Karpas-422 (cell line): ENCODE data around the gene ST3GAL3. TPM values are rescaled to one million over a fixed set of nuclear protein-coding genes. Genes with fewer than 3 reads are reported as not detected.

Source experiments
- DNase-seq: peaks from one replicate; pipeline ENCODE4 v3.0.0-alpha.2; 2015
- H2AFZ ChIP-seq: fragments of 200-600 bp; sonication (generic); 2 replicates; pipeline ENCODE4 v1.6.1; 2014; ENCODE audit warnings: antibody characterized with exemption, low read length, mixed read lengths
- H3K27ac ChIP-seq: fragments of 200-600 bp; sonication (generic); 2 replicates; pipeline ENCODE4 v1.5.1; 2014; ENCODE audit warnings: mild to moderate bottlenecking, low read length, moderate library complexity
- H3K27me3 ChIP-seq: fragments of 200-600 bp; sonication (generic); 2 replicates; pipeline ENCODE4 v1.6.1; 2014; ENCODE audit warnings: low read length, mixed read lengths
- H3K36me3 ChIP-seq: fragments of 200-600 bp; sonication (generic); 2 replicates; pipeline ENCODE4 v1.6.1; 2014; ENCODE audit warnings: low read length, mixed read lengths; ENCODE audit not compliant: insufficient read depth
- H3K4me1 ChIP-seq: fragments of 200-600 bp; sonication (generic); 2 replicates; pipeline ENCODE4 v1.6.1; 2014; ENCODE audit warnings: mild to moderate bottlenecking, low read length, mixed read lengths
- H3K4me2 ChIP-seq: fragments of 200-600 bp; sonication (generic); 2 replicates; pipeline ENCODE4 v1.6.1; 2014; ENCODE audit warnings: low read length, low read depth, mild to moderate bottlenecking; ENCODE audit not compliant: poor library complexity, severe bottlenecking
- H3K4me3 ChIP-seq: fragments of 200-600 bp; sonication (generic); 2 replicates; pipeline ENCODE4 v1.5.1; 2014; ENCODE audit warnings: mild to moderate bottlenecking, antibody characterized with exemption, low read length, mixed read lengths
- H3K79me2 ChIP-seq: fragments of 200-600 bp; sonication (generic); 2 replicates; pipeline ENCODE4 v1.6.1; 2014; ENCODE audit warnings: mild to moderate bottlenecking, low read length, mixed read lengths
- H3K9ac ChIP-seq: fragments of 200-600 bp; sonication (generic); 2 replicates; pipeline ENCODE4 v1.6.0; 2014; ENCODE audit warnings: low read length
- H3K9me2 ChIP-seq: fragments of 200-600 bp; sonication (generic), shearing (Covaris generic); replicated peaks from 2 replicates; pipeline ENCODE4 v1.6.0; 2014; ENCODE audit warnings: mild to moderate bottlenecking, low read length, moderate library complexity; ENCODE audit not compliant: insufficient read depth
- H3K9me3 ChIP-seq: fragments of 300-700, 200-600 bp; sonication (generic); 2 replicates; pipeline ENCODE4 v1.6.1; 2014; ENCODE audit warnings: low read length, mixed read lengths
- H4K20me1 ChIP-seq: fragments of 200-600 bp; sonication (generic); 2 replicates; pipeline ENCODE4 v1.6.1; 2014; ENCODE audit warnings: mild to moderate bottlenecking, antibody characterized with exemption, low read length, low read depth; ENCODE audit not compliant: insufficient read depth
- total RNA-seq: library from RNA; depleted of rRNA; stranded (reverse); fragments of >200 nt; shearing (Covaris generic); gene quantifications from 2 replicates; pipeline ENCODE4 v1.2.3, GENCODE V29; 2014; ENCODE audit warnings: low replicate concordance; rRNA removed

Gene ST3GAL3
- 19.4 and 33.1 TPM in 2 replicates for total RNA-seq

GRCh38 chr1:43707190-43708001, at the start of gene ST3GAL3:
Gene ST3GAL3, plus strand, starts transcription at chr1:43707536. Its CDS starts 28,727 bp downstream, at chr1:43736263.
- Histone ChIP-seq H4K20me1 (no peaks in the 10 kb centered on the region), H2AFZ (peak within 1 kb of the TSS; percentile 64; the same call in 1 of the 2 replicates), H3K27me3 (no peaks in the 10 kb centered on the region), H3K9me2 (no peaks in the 10 kb centered on the region), H3K4me1 (peaks cover 38% of the 10 kb centered on the region), H3K9ac (peak within 1 kb of the TSS; percentile 96), H3K4me2 (peak within 1 kb of the TSS; percentile 98), H3K36me3 (peaks cover 17% of the 10 kb centered on the region; the same call in 1 of the 2 replicates), H3K27ac (peak within 1 kb of the TSS; percentile 80), H3K79me2 (peaks cover 62% of the 10 kb centered on the region), H3K4me3 (peak within 1 kb of the TSS; percentile 96), H3K9me3 (no peaks in the 10 kb centered on the region)
- peak; percentile 98 for DNase-seq

GRCh38 chr1:43659212-43660166, 47.8 kb upstream of the ST3GAL3 start:
- Histone ChIP-seq H3K4me1 (peaks cover under 1% of the 10 kb centered on the region), H3K9me2 (no peaks in the 10 kb centered on the region), H3K4me3 (no peak overlapping the region), H3K9ac (no peak overlapping the region), H3K4me2 (no peak overlapping the region), H3K36me3 (peaks cover 60% of the 10 kb centered on the region), H4K20me1 (no peaks in the 10 kb centered on the region), H3K27ac (no peak overlapping the region), H3K27me3 (no peaks in the 10 kb centered on the region), H3K79me2 (peaks cover 25% of the 10 kb centered on the region), H2AFZ (no peak overlapping the region), H3K9me3 (no peaks in the 10 kb centered on the region)
- DNase-seq: no peak

GRCh38 chr1:43660355-43660754, 47.0 kb upstream of the ST3GAL3 start:
- Histone ChIP-seq H3K9ac (no peak overlapping the region), H3K79me2 (peaks cover 17% of the 10 kb centered on the region), H3K4me3 (no peak overlapping the region), H3K4me2 (no peak overlapping the region), H3K4me1 (no peaks in the 10 kb centered on the region; the same call in 1 of the 2 replicates), H3K36me3 (peaks cover 60% of the 10 kb centered on the region), H3K9me2 (no peaks in the 10 kb centered on the region), H3K9me3 (no peaks in the 10 kb centered on the region), H2AFZ (no peak overlapping the region), H4K20me1 (peaks cover 1% of the 10 kb centered on the region; the same call in 1 of the 2 replicates), H3K27ac (no peak overlapping the region), H3K27me3 (no peaks in the 10 kb centered on the region)
- no peak for DNase-seq

GRCh38 chr1:43664369-43664768, 43.0 kb upstream of the ST3GAL3 start:
- no peak overlapping the region for H3K4me2 ChIP-seq
- no peak overlapping the region for H2AFZ ChIP-seq
- no peaks in the 10 kb centered on the region for H3K27me3 ChIP-seq
- peaks cover 5% of the 10 kb centered on the region; the same call in 1 of the 2 replicates for H4K20me1 ChIP-seq
- no peak overlapping the region for H3K9ac ChIP-seq
- no peaks in the 10 kb centered on the region for H3K9me2 ChIP-seq
- H3K9me3 ChIP-seq: no peaks in the 10 kb centered on the region
- H3K79me2 ChIP-seq: peaks cover 17% of the 10 kb centered on the region; the same call in 1 of the 2 replicates
- H3K4me1 ChIP-seq: no peaks in the 10 kb centered on the region
- no peak overlapping the region for H3K4me3 ChIP-seq
- no peak overlapping the region for H3K27ac ChIP-seq
- peaks cover 78% of the 10 kb centered on the region for H3K36me3 ChIP-seq
- no peak for DNase-seq

GRCh38 chr1:43666608-43667007, 40.7 kb upstream of the ST3GAL3 start:
- H3K4me2 ChIP-seq: no peak overlapping the region
- no peaks in the 10 kb centered on the region for H3K27me3 ChIP-seq
- peaks cover 17% of the 10 kb centered on the region; the same call in 1 of the 2 replicates for H3K79me2 ChIP-seq
- no peak for DNase-seq
- H3K27ac ChIP-seq: no peak overlapping the region
- no peaks in the 10 kb centered on the region for H3K9me2 ChIP-seq
- H3K9me3 ChIP-seq: no peaks in the 10 kb centered on the region
- peaks cover 77% of the 10 kb centered on the region for H3K36me3 ChIP-seq
- H3K4me1 ChIP-seq: no peaks in the 10 kb centered on the region
- H2AFZ ChIP-seq: no peak overlapping the region
- H4K20me1 ChIP-seq: peaks cover 5% of the 10 kb centered on the region; the same call in 1 of the 2 replicates
- H3K9ac ChIP-seq: no peak overlapping the region
- no peak overlapping the region for H3K4me3 ChIP-seq

- no peaks in the 10 kb centered on the region for H3K9me3 ChIP-seq
- H3K4me3 ChIP-seq: no peak overlapping the region
- H3K9ac ChIP-seq: no peak overlapping the region
- H3K27ac ChIP-seq: no peak overlapping the region
- no peaks in the 10 kb centered on the region for H3K4me1 ChIP-seq
- no peaks in the 10 kb centered on the region for H3K9me2 ChIP-seq
- peaks cover 5% of the 10 kb centered on the region; the same call in 1 of the 2 replicates for H4K20me1 ChIP-seq
- H2AFZ ChIP-seq: no peak overlapping the region
- H3K4me2 ChIP-seq: no peak overlapping the region
- H3K27me3 ChIP-seq: no peaks in the 10 kb centered on the region
- peaks cover 24% of the 10 kb centered on the region; the same call in 1 of the 2 replicates for H3K79me2 ChIP-seq
- DNase-seq: no peak
- H3K36me3 ChIP-seq: peaks cover 75% of the 10 kb centered on the region
Measured at GRCh38 chr1:43668956-43669355, 38.4 kb upstream of the ST3GAL3 start.

- no peak overlapping the region for H2AFZ ChIP-seq
- H3K9me3 ChIP-seq: no peaks in the 10 kb centered on the region
- DNase-seq: no peak
- no peak overlapping the region for H3K4me2 ChIP-seq
- peaks cover 30% of the 10 kb centered on the region for H3K79me2 ChIP-seq
- no peak overlapping the region for H3K9ac ChIP-seq
- peaks cover 5% of the 10 kb centered on the region; the same call in 1 of the 2 replicates for H4K20me1 ChIP-seq
- no peak overlapping the region for H3K4me3 ChIP-seq
- H3K4me1 ChIP-seq: no peaks in the 10 kb centered on the region
- H3K36me3 ChIP-seq: peaks cover 74% of the 10 kb centered on the region
- H3K27ac ChIP-seq: no peak overlapping the region
- no peaks in the 10 kb centered on the region for H3K9me2 ChIP-seq
- no peaks in the 10 kb centered on the region for H3K27me3 ChIP-seq
Measured at GRCh38 chr1:43669878-43670277, 37.5 kb upstream of the ST3GAL3 start.
